ENCODE data around the gene TREH. TPM values are rescaled to one million over a fixed set of nuclear protein-coding genes. Genes with fewer than 3 reads are reported as not detected.

Gene TREH
- total RNA-seq, 1 experiment from 2014 or later: 0.15 TPM

- TF ChIP-seq REST (IDR thresholded peaks at IDR 0.05; ENCODE audit: low read depth): no peak
- no peak for TF ChIP-seq ZNF274 (IDR thresholded peaks at IDR 0.05; ENCODE audit: low read depth, low read length)
Observed at GRCh38 chr11:118689852-118690552, 10.6 kb upstream of the TREH start (continued).

- CTCF ChIA-PET: interaction anchor here (0.7 to 3.1 kb wide), 37 partner anchors 9 to 651 kb away, joined by 3 to 28 read pairs (median 4); partner anchors contain the start of genes BCL9L, DDX6, TREH and UPK2
- H3K9me3 ChIP-seq (ENCODE audit: control insufficient read depth in 1 of 2, insufficient read depth in 1 of 2, low read depth in 1 of 2, low read length in 2 of 2): no peaks in the 10 kb centered on the region
- RAD21 ChIA-PET (ENCODE audit: low non-redundant PET in 1 of 2, low total read pairs in 2 of 2, uncharacterized antibody in 2 of 2, unreplicated experiment in 2 of 2): interaction anchor here (0.6 to 1.2 kb wide), 6 partner anchors 31 to 400 kb away, joined by 3 to 8 read pairs (median 3); no protein-coding TSS in a partner anchor
- no TSS peak for BruUV-seq (replicated peaks)
- no peaks in the 10 kb centered on the region for H3K9me2 ChIP-seq (ENCODE audit: insufficient read depth)
- POLR2A ChIA-PET: interaction anchor here (0.8 to 1.6 kb wide), 5 partner anchors 102 to 272 kb away, joined by 3 to 6 read pairs (median 5); partner anchors contain the start of gene DDX6
- TF ChIP-seq REST (IDR thresholded peaks at IDR 0.05; ENCODE audit: low read depth) (no peak), POLR2A (IDR thresholded peaks at IDR 0.05; ENCODE audit: borderline replicate concordance, extremely low read depth, insufficient read depth, insufficient read length) (no peak), JUND (IDR thresholded peaks at IDR 0.05) (no peak), POLR2AphosphoS5 (IDR thresholded peaks at IDR 0.05; ENCODE audit: low read depth, low read length) (no peak), SIN3A (IDR thresholded peaks at IDR 0.05; ENCODE audit: low read depth) (no peak)
- peak overlapping the region; percentile 35; the same call in 1 of the 2 replicates for H3K9ac ChIP-seq (ENCODE audit: low read length)
- H2AFZ ChIP-seq (ENCODE audit: low read depth, low read length, poor library complexity, severe bottlenecking): no peak overlapping the region
- DNase-seq (ENCODE audit: low read depth, low spot score) (no peak), ATAC-seq (peak; percentile 39)
- H3K27ac ChIP-seq (ENCODE audit: low read depth, low read length): peak overlapping the region; percentile 69
- H4K20me1 ChIP-seq (ENCODE audit: insufficient read depth): no peaks in the 10 kb centered on the region
- H3K79me2 ChIP-seq (ENCODE audit: insufficient read depth, low read length): no peaks in the 10 kb centered on the region
- H3K4me1 ChIP-seq (ENCODE audit: control insufficient read depth in 1 of 2, insufficient read depth in 2 of 2, low read length in 2 of 2): peaks cover 5 to 28% of the 10 kb centered on the region in 2 experiments; a peak in 3 of 4 replicates
- peak overlapping the region; percentile 83 for H3K4me2 ChIP-seq (ENCODE audit: low read length)
- peak overlapping the region; percentile 18 to 26; a peak in 3 of 4 replicates for H3K4me3 ChIP-seq (replicated peaks in 1 of 2; ENCODE audit: low read depth in 1 of 2, low read length in 2 of 2)
- H3K36me3 ChIP-seq (ENCODE audit: control insufficient read depth in 1 of 2, insufficient read depth in 2 of 2, low read length in 2 of 2): no peaks in the 10 kb centered on the region
- H3K27me3 ChIP-seq (ENCODE audit: insufficient read depth, low read length): no peaks in the 10 kb centered on the region
- intact Hi-C loops (cut with micrococcal nuclease): no loop called here
Observed at GRCh38 chr11:118689503-118689851, 10.0 kb upstream of the TREH start.
